ENCODE results near the gene NEU1.

DNA sequence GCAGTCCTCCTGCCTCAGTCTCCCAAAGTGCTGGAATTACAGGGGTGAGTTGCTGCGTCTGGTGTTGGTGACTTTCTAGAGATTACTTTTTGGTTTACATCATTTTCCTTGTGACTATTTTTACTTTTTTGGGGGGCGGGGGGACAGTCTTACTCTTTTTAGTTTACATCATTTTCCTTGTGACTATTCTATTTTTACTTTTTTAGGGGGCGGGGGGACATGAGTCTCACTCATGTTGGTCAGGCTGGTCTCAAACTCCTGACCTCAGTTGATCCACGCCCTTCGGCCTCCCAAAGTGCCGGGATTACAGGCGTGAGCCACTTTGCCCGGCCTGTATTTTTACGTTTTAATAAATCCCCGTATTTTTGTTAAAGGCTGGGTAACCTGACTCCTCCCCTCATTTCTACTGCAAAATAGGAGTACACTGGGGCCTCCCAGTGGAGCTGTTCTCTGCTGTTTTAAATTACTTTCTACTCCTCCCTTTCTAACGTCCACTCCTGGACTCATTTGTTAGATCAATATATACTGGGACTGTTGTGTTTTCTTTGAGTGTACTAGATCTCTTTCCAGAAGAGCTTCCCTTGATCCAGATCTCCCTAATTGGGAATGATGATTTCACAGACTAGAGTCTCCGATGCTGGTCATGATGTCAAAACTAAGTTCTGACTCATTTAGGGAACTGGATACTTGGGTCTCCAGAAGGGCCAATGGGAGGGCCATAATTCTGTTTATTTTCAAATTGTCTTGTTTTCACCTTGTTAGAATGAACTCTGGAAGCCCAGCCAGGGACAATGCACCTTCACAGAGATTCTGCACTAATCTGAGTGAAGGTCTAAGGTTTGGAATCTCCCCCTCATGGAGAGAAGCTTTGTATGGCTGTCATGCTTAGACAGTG, 25.9 kb downstream of the NEU1 start:
- TF ChIP-seq POLR2A (IDR thresholded peaks at IDR 0.05), result no peak
- TF ChIP-seq, protein P1, sequence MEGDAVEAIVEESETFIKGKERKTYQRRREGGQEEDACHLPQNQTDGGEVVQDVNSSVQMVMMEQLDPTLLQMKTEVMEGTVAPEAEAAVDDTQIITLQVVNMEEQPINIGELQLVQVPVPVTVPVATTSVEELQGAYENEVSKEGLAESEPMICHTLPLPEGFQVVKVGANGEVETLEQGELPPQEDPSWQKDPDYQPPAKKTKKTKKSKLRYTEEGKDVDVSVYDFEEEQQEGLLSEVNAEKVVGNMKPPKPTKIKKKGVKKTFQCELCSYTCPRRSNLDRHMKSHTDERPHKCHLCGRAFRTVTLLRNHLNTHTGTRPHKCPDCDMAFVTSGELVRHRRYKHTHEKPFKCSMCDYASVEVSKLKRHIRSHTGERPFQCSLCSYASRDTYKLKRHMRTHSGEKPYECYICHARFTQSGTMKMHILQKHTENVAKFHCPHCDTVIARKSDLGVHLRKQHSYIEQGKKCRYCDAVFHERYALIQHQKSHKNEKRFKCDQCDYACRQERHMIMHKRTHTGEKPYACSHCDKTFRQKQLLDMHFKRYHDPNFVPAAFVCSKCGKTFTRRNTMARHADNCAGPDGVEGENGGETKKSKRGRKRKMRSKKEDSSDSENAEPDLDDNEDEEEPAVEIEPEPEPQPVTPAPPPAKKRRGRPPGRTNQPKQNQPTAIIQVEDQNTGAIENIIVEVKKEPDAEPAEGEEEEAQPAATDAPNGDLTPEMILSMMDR (IDR thresholded peaks at IDR 0.05 in 8 of 11, conservative IDR thresholded peaks at IDR 0.05 in 3 of 11), result no peak

Data from spleen (tissue), 7 donors.